AG10803 (cell line): Measurements from ENCODE around the gene ERAP2.
A peak's percentile ranks its signal among the peaks of the same experiment; 100 is the strongest.
"Not testable (repeated sequence)": the region's sequence is repeated elsewhere in the genome, so short reads cannot be mapped to it uniquely, and the experiment has no call there.

Experiments
- DNase-seq: peaks from one replicate; pipeline ENCODE4 v3.0.0; 2010; ENCODE audit warnings: low read depth
- H3K4me3 ChIP-seq: 2 replicates; pipeline ENCODE4 v1.5.1; 2011; ENCODE audit warnings: mild to moderate bottlenecking, low read length, control low read depth
- TF ChIP-seq, protein P1 (sequence below): conservative IDR thresholded peaks from 2 replicates; pipeline ENCODE4 v1.5.1; 2011; ENCODE audit warnings: mild to moderate bottlenecking, low read length, control low read depth, inconsistent platforms

The ERAP2 gene

DNA sequence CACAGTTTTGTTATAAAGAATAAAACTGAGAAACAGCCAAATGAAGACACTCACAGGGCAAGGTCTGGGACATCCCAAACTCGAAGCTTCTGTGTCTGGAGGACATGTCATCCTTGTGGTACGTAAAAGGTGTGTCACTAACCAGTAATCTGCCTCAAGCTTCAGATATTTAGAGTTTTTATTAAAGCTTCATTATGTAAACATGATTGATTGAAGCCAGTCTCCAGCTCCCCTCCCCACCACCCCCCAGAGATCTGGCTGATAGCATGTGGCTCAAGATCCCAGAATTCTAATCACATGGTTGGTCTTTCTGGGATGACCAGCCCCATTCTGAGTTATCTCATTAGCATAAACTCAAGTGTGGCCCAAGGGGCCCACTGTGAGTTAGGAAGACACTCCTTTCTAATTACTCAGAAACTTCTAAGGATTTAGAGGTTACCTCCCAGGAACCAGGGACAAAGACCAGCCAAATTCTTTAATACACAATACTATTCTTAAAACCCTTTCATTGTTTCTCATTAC, 37.2 kb upstream of the ERAP2 start:
- no peak overlapping the region for H3K4me3 ChIP-seq
- TF ChIP-seq, protein P1, sequence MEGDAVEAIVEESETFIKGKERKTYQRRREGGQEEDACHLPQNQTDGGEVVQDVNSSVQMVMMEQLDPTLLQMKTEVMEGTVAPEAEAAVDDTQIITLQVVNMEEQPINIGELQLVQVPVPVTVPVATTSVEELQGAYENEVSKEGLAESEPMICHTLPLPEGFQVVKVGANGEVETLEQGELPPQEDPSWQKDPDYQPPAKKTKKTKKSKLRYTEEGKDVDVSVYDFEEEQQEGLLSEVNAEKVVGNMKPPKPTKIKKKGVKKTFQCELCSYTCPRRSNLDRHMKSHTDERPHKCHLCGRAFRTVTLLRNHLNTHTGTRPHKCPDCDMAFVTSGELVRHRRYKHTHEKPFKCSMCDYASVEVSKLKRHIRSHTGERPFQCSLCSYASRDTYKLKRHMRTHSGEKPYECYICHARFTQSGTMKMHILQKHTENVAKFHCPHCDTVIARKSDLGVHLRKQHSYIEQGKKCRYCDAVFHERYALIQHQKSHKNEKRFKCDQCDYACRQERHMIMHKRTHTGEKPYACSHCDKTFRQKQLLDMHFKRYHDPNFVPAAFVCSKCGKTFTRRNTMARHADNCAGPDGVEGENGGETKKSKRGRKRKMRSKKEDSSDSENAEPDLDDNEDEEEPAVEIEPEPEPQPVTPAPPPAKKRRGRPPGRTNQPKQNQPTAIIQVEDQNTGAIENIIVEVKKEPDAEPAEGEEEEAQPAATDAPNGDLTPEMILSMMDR = no peak
- DNase-seq = no peak

DNA sequence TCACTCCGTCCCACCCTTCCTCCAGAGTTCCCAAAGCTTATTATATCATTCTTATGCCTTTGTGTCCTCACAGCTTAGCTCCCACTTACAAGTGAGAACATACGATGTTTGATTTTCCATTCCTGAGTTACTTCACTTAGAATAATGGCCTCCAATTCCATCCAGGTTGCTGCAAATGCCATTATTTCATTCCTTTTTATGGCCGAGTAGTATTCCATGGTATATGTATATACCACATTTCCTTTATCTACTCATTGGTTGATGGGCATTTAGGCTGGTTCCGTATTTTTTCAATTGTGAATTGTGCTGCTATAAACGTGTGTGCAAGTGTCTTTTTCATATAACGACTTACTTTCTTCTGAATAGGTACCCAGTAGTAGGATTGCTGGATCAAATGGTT, 34.4 kb upstream of the ERAP2 start:
- not testable (repeated sequence) for DNase-seq, H3K4me3 ChIP-seq

DNA sequence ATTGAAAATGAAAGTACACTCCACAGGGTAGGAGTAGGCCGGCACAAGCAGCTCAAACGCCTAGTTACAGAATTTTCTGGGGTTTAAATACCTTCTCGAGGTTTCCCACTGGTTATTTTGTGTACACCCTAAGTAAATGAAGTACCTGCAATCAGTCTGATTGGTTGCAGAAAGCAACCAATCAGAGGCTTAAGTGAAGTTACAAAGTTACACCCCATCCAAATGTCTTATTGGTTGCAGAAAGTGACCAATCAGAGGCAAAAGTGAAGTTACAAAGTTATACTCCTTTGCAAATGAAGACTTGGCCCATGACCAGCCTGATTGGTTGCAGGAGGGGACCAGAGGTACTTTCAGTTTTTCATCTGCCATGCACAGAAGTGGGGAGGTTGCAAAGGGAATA, 33.2 kb upstream of the ERAP2 start:
- no peak overlapping the region for H3K4me3 ChIP-seq
- no peak for DNase-seq
- TF ChIP-seq, protein P1 = no peak

DNA sequence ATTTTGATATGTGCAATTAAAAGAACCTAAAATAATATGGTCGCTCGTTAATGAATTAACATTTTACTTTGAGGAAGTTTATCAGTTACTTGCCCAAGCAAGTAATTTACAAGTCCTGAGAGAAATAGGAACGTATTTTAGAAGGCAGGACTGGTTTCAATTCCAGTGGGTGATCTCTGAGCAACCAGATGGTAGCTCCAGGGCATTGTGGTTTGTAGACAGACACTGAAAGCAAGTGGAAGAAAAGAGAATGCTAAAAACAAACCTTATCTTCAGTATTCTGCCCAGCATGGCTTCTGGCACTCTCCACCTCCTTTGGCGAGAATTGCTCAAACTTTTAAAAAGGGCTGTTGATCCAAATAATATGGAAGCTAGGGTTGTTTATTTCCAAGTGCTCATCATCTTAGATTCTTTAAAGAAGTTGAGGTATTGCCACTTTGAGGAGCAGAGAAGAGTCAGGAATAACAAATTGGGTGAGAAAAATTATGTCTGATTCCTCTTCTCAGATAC, 31.8 kb upstream of the ERAP2 start:
- no peak overlapping the region for H3K4me3 ChIP-seq
- TF ChIP-seq, protein P1 = no peak
- DNase-seq = peak; percentile 26

DNA sequence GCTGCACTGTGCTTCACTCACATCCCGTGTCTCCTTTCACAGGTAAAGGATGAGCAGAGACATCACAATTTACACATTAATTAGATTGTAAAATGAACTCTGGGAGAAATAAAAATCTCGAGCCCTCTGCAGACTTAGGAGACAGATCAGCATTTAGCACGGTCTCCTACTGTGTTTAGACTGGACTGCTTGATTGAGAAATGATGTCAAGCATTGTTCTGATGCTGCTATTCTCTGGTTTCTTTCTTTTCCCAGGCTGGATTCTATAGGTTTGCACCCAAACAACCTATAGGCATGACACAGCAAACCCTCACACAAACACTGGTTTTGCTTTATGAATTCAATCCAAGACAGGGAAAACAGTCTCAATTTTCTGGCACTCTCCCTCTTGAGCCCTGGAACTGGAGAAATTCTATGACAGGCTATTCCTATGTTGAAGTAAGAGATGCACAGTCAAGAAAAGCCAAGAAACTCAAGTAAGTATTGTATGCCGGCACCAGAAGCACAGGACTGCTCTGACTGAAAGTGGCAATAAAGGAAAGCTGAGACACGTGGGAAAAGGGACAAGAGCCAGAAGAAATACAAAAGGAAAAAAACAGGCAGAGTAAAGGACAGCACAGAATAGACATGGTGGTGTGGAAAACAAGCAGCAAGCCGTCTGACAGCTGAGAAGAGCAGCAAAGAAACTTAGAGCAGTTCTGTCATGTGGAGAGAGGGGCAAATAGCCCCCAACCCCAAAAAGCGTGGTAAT, 24.8 kb upstream of the ERAP2 start:
- no peak overlapping the region for H3K4me3 ChIP-seq
- no peak for DNase-seq
- TF ChIP-seq, protein P1 = no peak

DNA sequence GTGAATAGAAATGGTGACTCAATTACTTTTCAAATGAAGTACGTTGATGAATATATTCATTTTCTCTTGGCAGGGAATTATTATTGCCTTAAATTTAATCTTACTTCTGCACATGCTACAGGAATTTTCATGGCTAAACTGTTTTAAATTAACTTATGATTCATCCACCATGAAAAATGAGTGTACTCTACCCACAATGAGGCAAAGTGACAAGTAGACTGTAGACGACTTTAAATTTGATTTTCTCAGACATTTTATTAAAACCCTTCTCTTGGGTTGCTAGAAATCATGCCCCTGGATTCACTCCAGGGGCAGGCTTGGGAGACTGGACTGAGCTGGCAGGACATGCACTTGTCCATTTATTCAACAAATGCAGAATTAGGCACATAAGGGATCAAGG, 23.5 kb upstream of the ERAP2 start:
- TF ChIP-seq, protein P1 = no peak
- DNase-seq = peak; percentile 49

DNA sequence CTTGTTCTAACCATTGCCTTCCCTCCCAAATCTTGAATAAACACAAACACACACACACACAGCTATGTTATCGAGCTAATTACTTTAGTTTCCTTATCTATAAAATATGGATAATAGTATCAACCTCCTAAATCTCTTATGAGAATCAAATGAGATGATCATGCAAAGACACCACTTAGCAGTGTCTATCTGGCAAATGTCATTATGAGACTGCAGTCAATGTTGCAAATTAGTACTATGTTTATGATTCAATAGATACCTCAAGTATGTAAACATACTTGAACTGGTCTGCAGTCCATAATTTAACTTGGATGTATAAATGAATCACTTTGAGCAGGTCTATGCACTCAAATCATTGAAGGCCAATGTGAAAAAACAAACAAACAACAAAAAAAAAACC, 22.2 kb upstream of the ERAP2 start:
- TF ChIP-seq, protein P1 = no peak
- H3K4me3 ChIP-seq = no peak overlapping the region
- no peak for DNase-seq

More for the DNA sequence above, 23.5 kb upstream of the ERAP2 start:
- H3K4me3 ChIP-seq = no peak overlapping the region
